IMR-90 (cell line): ENCODE results near the gene MBTPS2. TPM values are rescaled to one million over a fixed set of nuclear protein-coding genes. Genes with fewer than 3 reads are reported as not detected.

Experiments
- ATAC-seq: fragments of 200-7000 bp; cut with Tn5 transposase; 2 replicates; pipeline ENCODE4 v1.9.1; 2020; ENCODE audit warnings: low read depth, mild to moderate bottlenecking, moderate library complexity
- BruUV-seq: library from RNA; stranded (reverse); fragments of 400-500 nt; replicated peaks from 2 replicates; lab custom pipeline; 2021; lab: Mats Ljungman, UMichigan
- CTCF ChIA-PET: fragments of 300-600 bp; formaldehyde crosslinking; extraction: SDS; loops from one replicate; lab custom pipeline; 2021; ENCODE audit warnings: antibody characterized with exemption; lab: Yijun Ruan, JAX
- POLR2A ChIA-PET: fragments of 300-600 bp; sonication (Branson Sonifier 250); formaldehyde crosslinking; loops from one replicate; lab custom pipeline; 2022; ENCODE audit warnings: antibody characterized with exemption; ENCODE audit not compliant: unreplicated experiment; lab: Charles Lee
- DNase-seq: peaks from one replicate; pipeline ENCODE4 v3.0.0; 2013
- H2AFZ ChIP-seq: replicated peaks from 2 replicates; pipeline ENCODE3; 2013; ENCODE audit warnings: low read length, mild to moderate bottlenecking; ENCODE audit not compliant: poor library complexity
- H2AK5ac ChIP-seq: 2 replicates; pipeline ENCODE4 v1.6.1; 2013; ENCODE audit warnings: low read depth, low read length, inconsistent platforms
- H2AK9ac ChIP-seq: replicated peaks from 2 replicates; pipeline ENCODE3; 2013; ENCODE audit warnings: mild to moderate bottlenecking, low read depth, low read length, moderate library complexity; ENCODE audit not compliant: poor library complexity
- H2BK120ac ChIP-seq: 2 replicates; pipeline ENCODE4 v1.6.1; 2013; ENCODE audit warnings: low read depth, low read length, inconsistent platforms
- H2BK15ac ChIP-seq: 3 replicates; pipeline ENCODE4 v1.6.1; 2013; ENCODE audit warnings: low read depth, low read length, inconsistent platforms
- H2BK20ac ChIP-seq: 2 replicates; pipeline ENCODE4 v1.6.1; 2013; ENCODE audit warnings: low read depth, mild to moderate bottlenecking, inconsistent platforms, low read length, moderate library complexity
- H2BK5ac ChIP-seq: 2 replicates; pipeline ENCODE4 v1.6.1; 2013; ENCODE audit warnings: mild to moderate bottlenecking, low read depth, low read length, inconsistent platforms; ENCODE audit not compliant: poor library complexity, severe bottlenecking
- H3K14ac ChIP-seq: replicated peaks from 2 replicates; pipeline ENCODE4 v1.6.1; 2013; ENCODE audit warnings: low read depth, low read length, inconsistent platforms
- H3K18ac ChIP-seq: 2 replicates; pipeline ENCODE4 v1.6.1; 2013; ENCODE audit warnings: low read depth, low read length, control low read depth
- H3K23ac ChIP-seq: 2 replicates; pipeline ENCODE4 v1.6.1; 2013; ENCODE audit warnings: low read depth, low read length, inconsistent platforms
- H3K27ac ChIP-seq: 2 replicates; pipeline ENCODE4 v1.5.1; 2013; ENCODE audit warnings: mild to moderate bottlenecking, control low read depth, low read length; ENCODE audit not compliant: insufficient read depth
- H3K27me3 ChIP-seq: 2 replicates; pipeline ENCODE4 v1.6.1; 2013; ENCODE audit warnings: low read length; ENCODE audit not compliant: control insufficient read depth, insufficient read depth
- H3K36me3 ChIP-seq: 2 replicates; pipeline ENCODE4 v1.6.1; 2013; ENCODE audit warnings: low read length, mixed read lengths; ENCODE audit not compliant: control insufficient read depth, insufficient read depth
- H3K4ac ChIP-seq: 2 replicates; pipeline ENCODE4 v1.6.1; 2013; ENCODE audit warnings: low read depth, low read length, inconsistent platforms
- H3K4me1 ChIP-seq: 2 replicates; pipeline ENCODE4 v1.6.1; 2013; ENCODE audit warnings: low read length, mixed read lengths; ENCODE audit not compliant: control insufficient read depth, insufficient read depth
- H3K4me2 ChIP-seq: 2 replicates; pipeline ENCODE4 v1.6.1; 2013; ENCODE audit warnings: low read depth, mild to moderate bottlenecking, control low read depth, low read length, moderate library complexity
- H3K4me3 ChIP-seq: 2 replicates; pipeline ENCODE4 v1.5.1; 2013; ENCODE audit warnings: low read depth, mild to moderate bottlenecking, control low read depth, low read length, moderate library complexity; ENCODE audit not compliant: insufficient read depth
- H3K56ac ChIP-seq: 2 replicates; pipeline ENCODE4 v1.6.1; 2013; ENCODE audit warnings: low read length, inconsistent platforms; ENCODE audit not compliant: insufficient read depth; ENCODE audit errors: extremely low read depth
- H3K79me1 ChIP-seq, 2 experiments: 2 replicates each; pipeline ENCODE4 v1.6.1; 2013; ENCODE audit warnings: low read length in 2 of 2, inconsistent platforms in 1 of 2, low read depth in 1 of 2
- H3K9ac ChIP-seq: 2 replicates; pipeline ENCODE4 v1.6.1; 2013; ENCODE audit warnings: low read depth, low read length, control low read depth
- H3K9me1 ChIP-seq: 2 replicates; pipeline ENCODE4 v1.6.1; 2013; ENCODE audit warnings: low read length, inconsistent platforms; ENCODE audit not compliant: insufficient read depth
- H3K9me3 ChIP-seq: 2 replicates; pipeline ENCODE4 v1.6.1; 2013; ENCODE audit warnings: low read length; ENCODE audit not compliant: control insufficient read depth, insufficient read depth
- H4K20me1 ChIP-seq: 2 replicates; pipeline ENCODE4 v1.6.1; 2013; ENCODE audit warnings: low read length, inconsistent platforms; ENCODE audit not compliant: insufficient read depth
- H4K5ac ChIP-seq: 2 replicates; pipeline ENCODE4 v1.6.1; 2013; ENCODE audit warnings: mild to moderate bottlenecking, low read depth, low read length, control low read depth
- H4K8ac ChIP-seq, 2 experiments: 2 replicates each; pipeline ENCODE4 v1.6.1; 2013; ENCODE audit warnings: low read depth in 2 of 2, low read length in 2 of 2, control low read depth in 1 of 2, inconsistent platforms in 1 of 2
- H4K91ac ChIP-seq: 2 replicates; pipeline ENCODE4 v1.6.1; 2013; ENCODE audit warnings: low read depth, low read length, inconsistent platforms; ENCODE audit not compliant: insufficient read depth
- NFE2L2 ChIP-seq: fragments of 150-350 bp; IDR thresholded peaks from 2 replicates; pipeline ENCODE4 v1.6.1; 2016; ENCODE audit warnings: low read depth, mild to moderate bottlenecking, low read length
- WGBS, 2 experiments: methylation state at CpG; one replicate each; pipeline versions ENCODE4 v1.1.5 to v1.1.7; 2013; ENCODE audit warnings: missing lambda C conversion rate in 2 of 2; ENCODE audit not compliant: insufficient read length in 1 of 2; ENCODE audit errors: extremely low coverage in 2 of 2; 5-methylcytosine and 5-hydroxymethylcytosine counted together
- dilution Hi-C: fragments of 300-500 bp; cut with HindIII; formaldehyde crosslinking; loops from one replicate; pipeline ENCODE4 v1.14.3; 2018; ENCODE audit warnings: low sequenced_read_pairs; ENCODE audit not compliant: unreplicated experiment
- in situ Hi-C: fragments of 300-500 bp; cut with MboI; formaldehyde crosslinking; loops from 3 replicates; pipeline ENCODE4 v1.14.3; 2019; ENCODE audit warnings: low sequenced_read_pairs, inconsistent platforms, mixed read lengths
- intact Hi-C: fragments of 100-400 bp; cut with micrococcal nuclease; formaldehyde crosslinking; loops from 2 replicates; pipeline ENCODE4 v1.10.0; 2022
- polyA plus RNA-seq, 3 experiments: library from polyadenylated mRNA; depleted of rRNA; stranded (reverse); fragments of >200 nt; gene quantifications; 2 replicates each; pipeline ENCODE4 v1.2.3, GENCODE V29; 2012; ENCODE audit warnings: low replicate concordance in 1 of 3
- total RNA-seq: library from RNA; depleted of rRNA; stranded (reverse); fragments of >200 nt; gene quantifications from 2 replicates; pipeline ENCODE4 v1.2.3, GENCODE V29; 2012

MBTPS2 gene
- total and polyA plus RNA-seq, 2 of the 4 experiments (the other 2 are of a cell fraction) = 4.7 to 12.4 TPM

DNA sequence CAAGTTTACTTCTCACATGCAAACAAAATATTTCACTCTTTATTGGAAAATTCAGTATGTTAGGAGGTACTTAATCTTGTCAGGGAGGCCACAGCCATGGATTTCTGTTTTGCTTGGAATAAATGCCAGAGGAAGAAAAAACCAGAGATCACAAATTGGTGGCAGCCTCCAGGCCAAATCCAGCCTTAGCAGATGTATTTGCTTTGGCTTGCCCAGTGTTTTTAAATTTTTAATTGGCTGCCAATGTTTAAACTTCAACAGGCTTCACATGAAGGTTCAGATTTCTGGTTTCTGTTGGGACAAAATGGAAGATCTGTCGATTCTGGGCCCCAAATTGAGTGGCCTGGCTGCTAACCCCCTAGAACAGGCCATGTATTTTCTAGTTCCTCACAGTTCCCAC lies 35.6 kb downstream of the MBTPS2 start:
- H4K8ac ChIP-seq = no peak overlapping the region

More for the DNA sequence above, 35.6 kb downstream of the MBTPS2 start:
- H4K5ac ChIP-seq = no peak overlapping the region
- H3K27me3 ChIP-seq = 0 out of 2 replicates have a peak, but pooled peaks cover 2% of the 10 kb centered on the region
- H3K9me1 ChIP-seq = no peaks in the 10 kb centered on the region
- no peak overlapping the region for H2AFZ ChIP-seq
- no peak overlapping the region for H4K91ac ChIP-seq
- H2AK5ac ChIP-seq = no peak overlapping the region
- no peaks in the 10 kb centered on the region for H3K79me1 ChIP-seq
- dilution Hi-C loops = no loop called here
- H3K23ac ChIP-seq = no peak overlapping the region
- H3K27ac ChIP-seq = no peak overlapping the region
- no peak overlapping the region for H2BK15ac ChIP-seq
- H2BK5ac ChIP-seq = no peak overlapping the region
- H3K14ac ChIP-seq = no peak overlapping the region
- H3K4me2 ChIP-seq = no peak overlapping the region
- peaks cover 4% of the 10 kb centered on the region for H3K4me1 ChIP-seq
- no peak overlapping the region for H3K18ac ChIP-seq
- H3K4ac ChIP-seq = no peak overlapping the region
- no peak overlapping the region for H3K56ac ChIP-seq
- no peak overlapping the region for H2BK20ac ChIP-seq
- in situ Hi-C loops = no loop called here
- POLR2A ChIA-PET = no interaction called here
- no peak for TF ChIP-seq NFE2L2
- no peaks in the 10 kb centered on the region for H3K36me3 ChIP-seq
- no peaks in the 10 kb centered on the region for H3K9me3 ChIP-seq
- no peaks in the 10 kb centered on the region for H4K20me1 ChIP-seq
- DNase-seq = no peak
- intact Hi-C loops = no loop called here
- H2AK9ac ChIP-seq = no peak overlapping the region
- no TSS peak for BruUV-seq
- no CpG with 5 or more reads among the region's 1 CpG for WGBS, 2 experiments
- CTCF ChIA-PET = interaction anchor here (0.6 kb wide), 1 partner anchor 22 kb away, joined by 3 read pairs; no protein-coding TSS in a partner anchor
- H3K9ac ChIP-seq = no peak overlapping the region
- no peak for ATAC-seq
- no peak overlapping the region for H2BK120ac ChIP-seq
- H3K4me3 ChIP-seq = no peak overlapping the region
